NCI-H1105 (cell line): ENCODE results near the gene SKIC3.
A peak's percentile ranks its signal among the peaks of the same experiment; 100 is the strongest.

ENCODE experiments used
- DNase-seq: peaks from one replicate; lab custom pipeline; 2025; lab: John Stamatoyannopoulos, UW

The SKIC3 gene

GRCh38 chr5:95554647-95555548 is at the start of gene SKIC3, which contains the start of gene ARSK:
TSS of gene SKIC3 (minus strand) at chr5:95554977. CDS start at chr5:95547150, 7,827 bp downstream.
TSS of gene ARSK (plus strand) at chr5:95555101. CDS start at chr5:95555279, 178 bp downstream.
- peak; percentile 87 for DNase-seq

DNA sequence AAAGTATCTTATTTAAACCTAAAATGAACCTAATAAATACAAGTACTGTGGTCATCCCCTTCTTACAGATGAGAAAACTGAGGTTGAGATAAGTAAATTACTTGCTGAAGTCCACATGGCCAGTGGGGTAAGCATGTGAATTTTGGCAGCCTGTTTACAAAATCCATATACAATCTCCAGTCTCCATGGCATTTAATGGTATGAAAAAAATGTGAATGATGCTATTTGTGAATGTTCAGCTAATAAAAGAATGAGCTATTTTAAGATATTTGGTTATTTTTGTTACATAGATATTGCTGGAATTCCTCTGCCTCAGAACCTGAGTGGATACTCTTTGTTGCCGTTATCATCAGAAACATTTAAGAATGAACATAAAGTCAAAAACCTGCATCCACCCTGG is 45.8 kb upstream of the SKIC3 start:
- no peak for DNase-seq

DNA sequence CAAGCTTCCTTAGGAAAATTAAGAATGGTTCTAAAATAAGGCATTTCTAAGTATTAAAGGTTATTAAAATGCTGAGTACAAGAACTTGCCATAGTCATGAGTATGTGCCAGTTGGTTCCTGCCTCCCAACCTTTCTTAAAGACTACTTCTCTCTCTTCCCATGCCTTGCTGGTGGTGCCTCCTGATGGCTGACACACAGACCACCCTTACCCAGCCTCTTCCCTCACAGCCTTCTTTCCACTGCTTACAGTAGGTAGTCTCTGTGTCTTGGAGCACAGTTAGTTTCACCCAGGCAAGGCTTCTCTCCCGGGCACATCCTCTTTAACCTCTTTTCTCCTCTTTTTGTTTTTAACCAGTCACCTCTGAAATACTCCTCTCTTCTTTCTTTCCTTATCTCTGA is 44.5 kb upstream of the SKIC3 start:
- no peak for DNase-seq

DNA sequence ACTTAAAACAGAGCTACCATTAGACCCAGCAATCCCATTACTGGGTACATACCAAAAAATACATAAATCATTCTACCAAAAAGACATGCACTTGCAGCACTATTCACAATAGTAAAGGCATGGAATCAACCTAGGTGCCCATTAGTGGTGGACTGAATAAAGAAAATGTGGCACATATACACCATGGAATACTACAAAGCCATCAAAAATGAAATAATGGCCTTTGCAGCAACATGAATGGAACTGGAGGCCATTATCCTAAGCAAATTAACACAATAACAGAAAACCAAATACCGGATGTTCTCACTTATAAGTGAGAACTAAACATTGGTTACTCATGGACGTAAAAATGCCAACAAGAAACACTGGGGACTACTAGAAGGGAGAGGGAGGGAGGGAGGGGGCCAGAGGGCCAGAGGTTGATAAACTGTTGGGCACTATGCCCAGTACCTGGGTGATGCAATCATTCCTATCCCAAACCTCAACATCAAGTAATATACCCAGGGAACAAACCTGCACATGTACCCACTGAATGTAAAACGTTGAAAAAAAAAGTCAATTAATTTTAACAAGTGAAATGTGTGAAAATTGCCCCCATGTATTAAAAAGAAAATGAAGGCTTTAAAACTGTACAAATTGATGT is 40.6 kb upstream of the SKIC3 start:
- no peak for DNase-seq

DNA sequence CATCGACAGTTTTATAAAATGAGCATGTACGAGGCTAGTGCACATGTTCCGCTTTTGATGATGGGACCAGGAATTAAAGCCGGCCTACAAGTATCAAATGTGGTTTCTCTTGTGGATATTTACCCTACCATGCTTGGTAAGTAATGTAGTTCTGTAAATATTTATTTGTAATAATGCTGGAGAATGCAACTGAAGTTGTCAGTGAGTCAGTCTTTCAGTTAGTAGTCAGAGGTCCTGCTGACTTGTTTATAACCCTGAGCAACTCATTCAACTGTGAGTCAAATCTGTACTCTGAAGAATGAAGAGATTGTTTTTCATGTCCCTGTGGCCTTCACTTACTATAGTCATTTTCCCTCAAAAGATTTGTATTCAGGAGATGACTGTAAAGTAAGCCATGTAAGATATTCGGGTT is 36.7 kb upstream of the SKIC3 start:
- DNase-seq, result no peak

DNA sequence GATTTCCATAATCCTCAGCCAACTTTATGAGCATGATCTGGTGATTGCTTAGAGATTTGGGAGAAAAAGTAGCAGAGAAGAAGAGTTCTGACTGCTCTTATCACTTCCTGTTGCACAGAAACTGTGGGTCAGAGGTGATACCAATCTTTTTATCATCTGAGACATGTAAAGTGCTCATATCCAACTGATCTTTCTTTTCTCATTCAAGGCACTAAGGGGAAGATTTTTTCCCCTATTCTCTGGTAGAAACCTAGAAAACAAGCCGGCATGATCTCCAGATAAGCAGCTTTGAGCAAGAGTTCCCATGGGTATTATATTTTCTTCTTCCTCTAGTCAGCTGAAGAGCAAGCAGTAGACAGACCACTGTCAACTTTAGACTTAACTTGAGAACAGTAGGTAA is 36.1 kb upstream of the SKIC3 start:
- no peak for DNase-seq

- no peak for DNase-seq
Measured at GRCh38 chr5:95583992-95584391, 29.2 kb upstream of the SKIC3 start.

GRCh38 chr5:95581576-95581975 is 26.8 kb upstream of the SKIC3 start:
- DNase-seq, result no peak

GRCh38 chr5:95572016-95572415 is 17.2 kb upstream of the SKIC3 start:
- no peak for DNase-seq

DNA sequence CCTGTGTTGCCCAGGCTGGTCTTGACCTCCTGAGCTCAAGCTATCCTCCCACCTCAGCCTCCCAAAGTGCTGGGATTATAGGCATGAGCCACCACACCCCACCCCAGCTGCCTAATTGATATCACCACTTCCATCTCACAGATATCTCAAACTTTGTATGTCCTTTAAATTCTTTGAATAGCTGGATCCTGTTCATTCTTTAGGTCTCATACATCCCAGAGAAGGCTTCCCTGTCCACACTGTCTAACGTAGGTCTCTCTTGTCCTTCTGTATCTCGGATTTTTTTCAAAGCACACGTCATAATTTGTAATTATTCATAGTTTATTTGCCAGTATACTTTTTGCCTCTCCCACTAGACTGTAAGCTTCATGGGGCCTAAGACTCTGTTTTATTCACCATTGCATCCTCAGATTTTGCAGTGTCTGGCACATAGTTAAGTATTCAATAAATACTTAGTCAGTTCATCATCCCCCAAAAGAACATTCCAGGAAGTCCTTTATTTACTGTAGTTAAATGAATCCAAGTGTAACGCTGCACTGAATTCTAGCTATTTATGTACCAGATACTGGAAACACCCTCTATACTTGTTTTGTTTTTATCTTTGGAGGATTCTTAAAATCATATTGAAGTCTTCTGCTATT is 10.6 kb upstream of the SKIC3 start:
- DNase-seq, result no peak

- DNase-seq, result peak; percentile 33
Measured at GRCh38 chr5:95564450-95564849, 9.7 kb upstream of the SKIC3 start.

DNA sequence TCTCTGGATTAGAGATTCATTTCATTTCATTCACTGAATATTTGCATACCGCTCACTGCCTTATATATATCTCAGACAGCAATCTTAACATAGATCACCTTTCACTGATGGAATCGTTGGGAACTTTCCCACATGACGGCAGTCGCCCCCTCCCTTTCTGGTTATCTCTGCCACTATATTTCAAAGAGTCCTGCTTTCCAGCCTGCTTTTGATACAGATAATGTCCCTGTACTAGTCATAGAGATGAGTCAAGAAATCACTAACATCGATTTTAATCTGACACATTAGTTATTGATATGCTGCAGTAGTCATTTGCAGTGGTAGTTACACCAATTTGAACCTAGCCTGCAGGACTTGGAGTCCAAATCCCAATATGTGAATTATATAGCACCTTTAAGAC is 8.6 kb upstream of the SKIC3 start:
- no peak for DNase-seq

DNA sequence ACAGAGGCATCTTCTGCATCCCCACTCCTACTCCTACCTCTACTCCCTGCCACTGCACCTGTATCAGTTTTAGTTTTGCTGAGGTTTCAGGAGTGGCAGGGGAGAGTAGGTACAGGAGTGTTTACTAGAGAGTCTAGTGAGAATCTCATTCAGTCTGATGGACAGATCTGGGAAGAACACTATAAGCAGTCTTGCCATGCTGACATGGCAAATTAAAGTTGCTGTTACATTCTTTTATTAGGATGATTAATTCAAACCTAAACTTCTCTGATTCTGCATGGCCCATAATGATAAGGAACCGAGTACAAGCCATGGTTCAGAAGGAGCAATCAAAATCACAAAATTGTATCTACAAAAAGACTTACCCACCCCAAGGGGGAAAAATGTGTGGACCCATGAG is 7.5 kb upstream of the SKIC3 start:
- no peak for DNase-seq

DNA sequence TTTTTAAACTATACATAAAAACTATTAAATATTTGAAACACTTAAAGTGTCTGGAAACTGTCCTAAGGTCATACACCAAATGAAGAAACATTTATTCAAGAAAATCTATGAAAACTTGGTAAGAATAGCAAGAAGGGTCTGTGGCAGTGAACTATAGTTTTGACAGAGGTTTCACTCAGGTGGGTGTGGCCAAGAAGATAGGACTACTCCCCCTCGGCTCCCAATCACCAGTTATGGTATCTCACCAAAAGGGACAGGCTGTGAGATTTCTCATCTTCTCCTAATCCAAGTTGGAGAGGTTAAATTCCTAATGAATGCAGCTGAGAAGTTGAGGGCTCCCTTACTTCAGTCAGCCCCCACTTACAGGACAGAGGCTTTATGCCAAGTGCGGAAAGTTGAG is 3.1 kb upstream of the SKIC3 start:
- DNase-seq, result no peak

DNA sequence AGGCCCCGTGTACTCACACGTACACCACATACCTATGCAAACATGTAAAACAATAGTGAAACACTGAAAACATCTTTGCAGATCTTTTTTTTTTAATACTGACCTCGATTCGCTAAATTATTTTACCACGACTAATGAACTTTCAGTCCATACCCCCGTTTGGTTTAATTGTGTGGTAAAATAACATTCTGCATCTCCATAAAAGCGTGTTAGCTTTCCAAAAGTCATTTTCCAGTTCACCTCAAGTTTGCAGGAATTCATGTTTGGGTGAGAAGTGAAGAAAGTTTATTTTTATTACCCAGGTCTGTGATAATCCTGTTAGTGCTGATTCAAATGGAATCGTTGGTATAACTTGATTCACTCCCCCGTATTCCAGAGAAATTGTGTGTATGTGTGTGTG is 776 bp upstream of the SKIC3 start:
- no peak for DNase-seq

DNA sequence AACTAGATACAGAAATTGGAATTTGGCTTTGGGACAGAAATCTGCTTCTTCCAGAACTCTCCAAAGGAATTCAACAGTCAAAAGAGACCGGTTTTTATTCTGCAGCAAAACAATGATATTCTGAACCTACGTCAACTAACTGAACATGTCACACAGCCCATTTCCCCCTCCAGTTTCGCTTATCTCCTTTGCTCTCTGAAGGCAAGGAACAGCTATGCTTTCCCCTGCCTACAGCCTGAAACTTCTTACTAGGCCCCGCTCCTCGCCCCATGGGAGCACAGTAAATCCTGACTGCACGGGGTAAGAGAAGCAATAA is 488 bp downstream of the SKIC3 start:
- no peak for DNase-seq

DNA sequence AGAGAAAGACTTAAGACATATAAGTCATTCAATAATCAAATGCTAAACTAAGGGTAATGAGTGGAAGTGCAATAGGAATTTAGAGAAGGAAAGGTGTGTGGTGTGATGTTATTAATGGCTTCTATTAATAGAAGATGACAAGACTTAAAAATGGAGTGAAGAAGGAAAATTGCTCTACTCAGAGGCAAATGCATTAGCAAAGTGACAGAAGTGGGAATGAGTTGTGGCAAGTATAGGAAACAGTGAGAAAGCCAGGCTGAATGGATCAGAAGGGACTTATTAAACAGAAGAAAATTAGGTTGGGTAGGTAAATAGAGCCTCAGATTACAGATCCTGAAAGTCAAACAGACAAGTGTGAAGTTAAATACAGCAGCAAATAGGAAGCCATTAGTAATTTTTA is 5.7 kb downstream of the SKIC3 start:
- no peak for DNase-seq

- DNase-seq, result no peak
Measured at GRCh38 chr5:95543017-95543705, 11.6 kb downstream of the SKIC3 start.

DNA sequence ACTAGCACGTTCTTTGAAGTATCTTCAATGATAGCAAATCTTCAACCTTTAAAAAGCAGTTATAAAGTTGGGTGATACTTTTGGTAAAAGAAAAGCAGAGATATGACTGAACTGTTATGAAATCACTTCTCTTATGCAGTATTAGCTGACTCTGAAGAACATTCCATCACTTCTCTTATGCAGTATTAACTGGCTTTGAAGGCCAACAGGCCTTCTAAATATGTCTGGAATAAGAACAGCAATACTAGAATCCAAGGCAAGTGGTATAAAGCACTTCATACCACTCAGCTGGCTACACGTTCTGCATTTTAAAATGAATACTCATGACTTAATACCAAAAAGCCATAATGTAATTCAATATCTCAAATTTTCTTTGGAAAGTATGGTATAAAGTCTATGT is 17.3 kb downstream of the SKIC3 start:
- DNase-seq, result no peak

- DNase-seq, result no peak
Measured at GRCh38 chr5:95533761-95534160, 21.0 kb downstream of the SKIC3 start.

GRCh38 chr5:95533106-95533505 is 21.7 kb downstream of the SKIC3 start:
- DNase-seq, result no peak

DNA sequence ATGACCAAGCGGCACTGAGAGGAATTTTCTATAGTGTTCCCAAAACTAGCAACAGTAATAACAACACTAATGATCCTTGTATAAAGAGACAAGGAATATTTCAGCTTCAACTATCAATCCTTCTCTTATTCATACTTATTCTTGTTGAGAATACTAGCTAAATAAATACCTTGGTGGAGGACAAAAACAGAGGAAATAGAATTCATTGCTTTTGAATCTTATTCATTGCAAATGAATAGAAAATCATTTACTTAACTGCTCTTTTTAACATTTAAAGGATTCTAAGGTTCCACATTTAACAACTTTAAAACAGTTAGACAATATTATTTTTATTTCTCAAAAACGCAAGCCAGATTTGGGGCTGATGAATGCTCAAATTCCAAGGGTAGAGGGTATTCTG is 22.4 kb downstream of the SKIC3 start:
- DNase-seq, result no peak

GRCh38 chr5:95531491-95531890 is 23.3 kb downstream of the SKIC3 start:
- no peak for DNase-seq
